Kasumi-1 (cell line): ENCODE data around the gene GPR83.
"Not testable (repeated sequence)": the region's sequence is repeated elsewhere in the genome, so short reads cannot be mapped to it uniquely, and the experiment has no call there.

ENCODE experiments used
- DNase-seq, 2 experiments: peaks; one replicate each; lab custom pipeline; 2025; lab: John Stamatoyannopoulos, UW

GPR83 gene

DNA sequence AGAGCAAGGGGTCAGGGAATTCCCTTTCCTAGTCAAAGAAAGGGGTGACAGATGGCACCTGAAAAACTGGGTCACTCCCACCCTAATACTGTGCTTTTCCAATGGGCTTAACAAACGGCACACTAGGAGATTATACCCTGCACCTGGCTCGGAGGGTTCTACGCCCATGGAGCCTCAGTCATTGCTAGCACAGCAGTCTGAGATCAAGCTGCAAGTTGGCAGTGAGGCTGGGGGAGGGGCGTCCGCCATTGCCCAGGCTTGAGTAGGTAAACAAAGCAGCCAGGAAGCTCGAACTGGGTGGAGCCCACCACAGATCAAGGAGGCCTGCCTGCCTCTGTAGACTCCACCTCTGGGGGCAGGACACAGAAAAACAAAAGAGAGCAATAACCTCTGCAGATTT is 30.6 kb downstream of the GPR83 start:
- DNase-seq: not testable (repeated sequence)

DNA sequence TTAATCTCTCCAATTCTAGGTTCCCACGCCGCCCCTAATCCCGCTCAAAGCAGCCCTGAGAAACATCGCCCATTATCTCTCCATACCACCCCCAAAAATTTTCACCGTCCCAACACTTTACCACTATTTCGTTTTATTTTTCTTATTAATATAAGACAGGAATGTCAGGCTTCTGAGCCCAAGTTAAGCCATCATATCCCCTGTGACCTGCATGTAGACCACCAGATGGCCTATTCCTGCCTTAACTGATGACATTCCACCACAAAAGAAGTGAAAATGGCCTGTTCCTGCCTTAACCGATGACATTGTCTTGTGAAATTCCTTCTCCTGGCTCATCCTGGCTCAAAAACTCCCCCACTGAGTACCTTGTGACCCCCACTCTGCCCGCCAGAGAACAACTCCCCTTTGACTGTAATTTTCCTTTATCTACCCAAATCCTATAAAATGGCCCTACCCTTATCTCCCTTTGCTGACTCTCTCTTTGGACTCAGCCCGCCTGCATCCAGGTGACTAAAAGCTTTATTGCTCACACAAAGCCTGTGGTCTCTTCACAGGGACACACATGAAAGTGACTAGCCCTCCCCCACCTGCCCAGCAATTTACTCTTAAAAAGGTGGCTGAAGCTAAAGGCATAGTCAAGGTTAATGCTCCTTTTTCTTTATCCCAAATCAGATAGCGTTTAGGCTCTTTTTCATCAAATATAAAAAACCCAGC is 50.2 kb downstream of the GPR83 start:
- DNase-seq: not testable (repeated sequence)

DNA sequence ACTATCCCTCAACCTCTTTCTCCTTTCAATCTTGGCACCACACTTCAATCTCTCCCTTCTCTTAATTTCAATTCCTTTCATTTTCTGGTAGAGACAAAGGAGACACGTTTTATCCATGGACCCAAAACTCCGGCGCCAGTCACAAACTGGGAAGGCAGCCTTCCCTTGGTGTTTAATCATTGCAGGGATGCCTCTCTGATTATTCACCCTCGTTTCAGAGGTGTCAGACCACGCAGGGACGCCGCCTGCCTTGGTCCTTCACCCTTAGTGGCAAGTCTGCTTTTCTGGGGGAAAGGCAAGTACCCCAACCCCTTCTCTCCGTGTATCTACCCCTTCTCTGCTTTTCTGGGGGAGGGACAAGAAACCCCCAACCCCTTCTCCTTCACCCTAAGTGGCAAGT is 54.9 kb downstream of the GPR83 start:
- not testable (repeated sequence) for DNase-seq

DNA sequence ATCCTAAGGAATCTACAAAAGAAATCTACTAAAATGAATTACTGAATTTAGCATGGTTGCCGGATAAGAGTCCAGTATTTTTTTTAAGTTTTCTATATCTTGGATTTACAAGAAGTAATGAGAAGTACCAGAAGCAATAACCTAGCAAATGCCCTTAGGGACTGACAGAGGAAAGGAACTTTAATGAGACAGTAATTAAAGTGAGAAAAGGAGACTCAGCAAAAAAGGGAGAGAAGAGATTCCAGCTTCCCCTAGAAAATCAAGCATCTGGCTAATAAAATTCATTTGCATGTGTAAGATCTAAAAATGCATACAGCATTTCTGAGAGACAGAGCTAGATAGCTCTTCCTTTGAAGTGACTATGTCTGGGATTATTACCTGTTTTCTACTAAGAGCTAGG is 57.7 kb downstream of the GPR83 start:
- no peak for DNase-seq

DNA sequence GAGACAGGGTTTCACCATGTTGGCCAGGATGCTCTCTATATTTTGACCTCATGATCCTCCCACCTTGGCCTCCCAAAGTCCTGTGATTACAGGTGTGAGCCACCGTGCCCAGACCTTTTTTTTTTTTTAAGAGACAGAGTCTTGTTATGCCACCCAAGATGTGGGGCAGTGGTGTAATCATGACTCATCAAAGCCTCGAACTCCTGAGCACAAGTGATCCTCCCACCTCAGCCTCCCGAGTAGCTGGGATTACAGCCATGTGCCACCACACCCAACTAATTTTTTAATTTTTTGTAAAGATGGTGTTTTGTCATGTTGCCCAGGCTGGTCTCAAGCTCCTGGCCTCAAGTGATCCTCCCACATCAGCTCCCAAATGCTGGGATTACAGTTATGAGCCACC is 59.0 kb downstream of the GPR83 start:
- DNase-seq: no peak

DNA sequence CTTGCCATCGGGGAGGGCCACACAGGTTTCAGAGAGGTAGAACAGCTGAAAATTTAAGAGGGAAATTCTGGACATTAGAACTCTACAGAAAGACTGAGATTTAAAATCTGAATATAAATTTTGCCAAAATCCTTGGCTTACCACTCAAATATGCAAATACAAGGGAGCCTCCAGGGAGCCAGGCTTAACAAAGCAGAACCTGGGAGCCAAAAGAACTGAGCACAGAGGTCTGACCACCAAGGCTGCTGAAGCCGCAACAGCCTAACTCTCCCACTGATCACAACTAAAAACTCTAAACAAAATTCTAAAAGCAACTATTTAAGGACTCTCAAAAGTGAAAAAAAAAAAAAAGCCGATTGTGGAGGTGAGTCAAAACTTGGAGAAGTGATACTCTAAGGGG is 62.6 kb downstream of the GPR83 start:
- DNase-seq: no peak

DNA sequence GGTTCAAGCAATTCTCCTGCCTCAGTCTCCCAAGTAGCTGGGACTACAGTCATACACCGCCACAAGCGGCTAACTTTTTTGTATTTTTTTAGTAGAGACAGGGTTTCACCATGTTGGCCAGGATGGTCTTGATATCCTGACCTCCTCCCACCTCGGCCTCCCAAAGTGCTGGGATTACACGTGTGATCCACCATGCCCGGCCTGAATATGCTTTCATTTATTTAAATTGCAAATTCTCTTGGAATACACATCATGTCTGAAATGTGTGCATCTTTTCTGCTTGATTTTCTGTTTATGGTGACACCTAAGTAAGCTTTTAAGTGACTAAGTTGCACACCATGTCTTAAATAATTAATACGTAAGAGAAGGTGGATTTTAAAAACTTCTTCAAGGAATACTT is 65.2 kb downstream of the GPR83 start:
- no peak for DNase-seq

DNA sequence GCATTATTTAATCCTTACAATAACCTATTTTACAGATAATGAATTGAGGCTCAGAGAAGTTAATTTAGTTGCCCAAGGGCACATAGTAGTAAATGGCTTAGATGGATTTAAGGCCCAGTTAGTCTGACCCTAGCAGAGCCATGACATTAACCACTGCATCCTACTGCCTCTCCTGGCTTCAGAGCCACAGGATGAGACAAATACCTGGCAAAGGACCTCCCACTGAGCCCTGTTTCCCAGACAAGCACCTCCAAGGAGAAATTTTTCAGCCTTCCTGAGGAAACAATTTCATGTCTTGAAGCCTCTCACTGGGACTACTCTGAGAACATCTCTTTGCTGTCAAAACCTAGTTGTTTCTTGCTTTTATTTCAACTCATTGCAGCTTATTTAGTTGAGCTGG is 68.4 kb downstream of the GPR83 start:
- no peak for DNase-seq

DNA sequence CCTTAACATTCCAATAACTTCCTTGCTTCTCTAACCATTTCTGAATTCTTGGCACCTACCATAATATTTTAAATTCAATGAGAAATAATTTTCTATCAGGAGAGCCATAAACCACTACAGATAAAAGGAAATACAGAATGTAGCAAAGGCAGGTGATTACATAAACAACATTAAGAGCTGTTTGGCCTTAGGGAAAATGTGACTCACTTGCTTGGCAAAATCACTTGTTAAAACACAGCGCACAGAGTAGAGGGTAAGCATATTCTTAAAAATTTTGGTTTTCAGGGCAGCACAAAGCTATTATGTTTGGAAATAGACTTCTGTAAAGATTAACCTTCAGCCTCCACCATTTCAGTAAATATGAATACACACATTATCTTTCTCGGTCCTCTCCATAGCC is 70.4 kb downstream of the GPR83 start:
- no peak for DNase-seq

DNA sequence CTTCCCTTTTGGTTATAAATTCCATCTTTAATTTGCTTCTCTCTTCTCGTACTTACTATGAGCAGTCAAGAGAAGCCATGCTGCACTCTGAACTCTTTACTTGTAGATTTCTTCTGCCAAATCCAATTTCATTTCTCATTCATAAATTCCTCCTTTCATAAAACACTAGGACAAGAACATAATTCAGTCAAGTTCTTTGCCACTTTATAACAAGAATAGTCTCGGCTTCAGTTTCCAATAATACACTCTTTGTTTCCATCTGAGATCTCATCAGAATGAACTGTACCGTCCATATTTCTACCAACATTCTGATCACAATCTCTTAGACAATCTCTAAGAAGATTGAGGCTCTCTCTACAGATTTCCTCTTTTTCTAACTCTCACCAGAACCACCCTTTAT is 71.7 kb downstream of the GPR83 start:
- no peak for DNase-seq

DNA sequence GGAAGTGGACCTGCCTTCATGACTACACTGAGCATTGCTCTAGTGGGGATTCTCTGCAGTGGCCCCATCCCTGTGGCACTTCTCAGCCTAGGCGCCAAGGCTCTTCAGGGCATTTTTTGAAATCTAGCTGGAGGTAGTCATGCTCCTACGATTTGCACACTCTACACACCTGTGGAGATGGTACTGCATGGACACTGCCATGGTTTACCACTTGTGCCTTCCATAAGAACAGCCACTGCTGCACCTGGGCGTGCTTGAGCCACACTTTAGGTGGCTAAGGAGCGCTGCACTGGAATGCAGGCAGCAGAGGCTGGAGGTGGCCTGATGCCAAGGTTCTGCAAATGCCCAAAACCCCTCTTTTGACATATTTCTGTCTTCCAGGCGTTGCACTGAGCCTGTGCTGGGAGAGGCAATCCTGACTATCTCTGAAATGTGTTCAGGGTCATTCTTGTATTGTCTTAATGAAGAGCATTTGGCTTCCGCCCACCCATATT is 72.6 kb downstream of the GPR83 start:
- no peak for DNase-seq
